ENCODE measurements around the gene TBXAS1. TPM values are rescaled to one million over a fixed set of nuclear protein-coding genes. Genes with fewer than 3 reads are reported as not detected.

The TBXAS1 gene
- total RNA-seq, 2 donors from 2014 or later: 12.0 to 17.0 TPM

- Histone ChIP-seq H3K27ac (peak overlapping the region; percentile 70), H3K4me1 (peaks cover 11% of the 10 kb centered on the region)
- TF ChIP-seq CTCF (IDR thresholded peaks at IDR 0.05): no peak
Observed at GRCh38 chr7:140058517-140058916, 229.5 kb downstream of the TBXAS1 start.

GRCh38 chr7:140059273-140060242 is 230.5 kb downstream of the TBXAS1 start:
- H3K36me3 ChIP-seq: peaks cover 4% of the 10 kb centered on the region
- no peaks in the 10 kb centered on the region for H3K9me3 ChIP-seq
- no peak for TF ChIP-seq CTCF (IDR thresholded peaks at IDR 0.05)
- peak overlapping the region in 1 of 2 donors; percentile 57 for H3K9ac ChIP-seq (ENCODE audit: low read depth in 2 of 2, low read length in 2 of 2)
- H3K4me3 ChIP-seq: no peak overlapping the region
- peak overlapping the region; percentile 70 for H3K27ac ChIP-seq
- H3K27me3 ChIP-seq: no peaks in the 10 kb centered on the region
- intact Hi-C loops (cut with DNase I): loop anchor here (10.0 kb wide), 1 partner anchor 255 kb away; no protein-coding TSS in a partner anchor
- peak; percentile 94 for DNase-seq
- peaks cover 11% of the 10 kb centered on the region for H3K4me1 ChIP-seq

More at GRCh38 chr7:140058517-140058916, 229.5 kb downstream of the TBXAS1 start:
- Histone ChIP-seq H3K27me3 (no peaks in the 10 kb centered on the region), H3K36me3 (peaks cover 4% of the 10 kb centered on the region), H3K4me3 (no peak overlapping the region), H3K9ac (ENCODE audit: low read depth in 2 of 2, low read length in 2 of 2) (no peak overlapping the region), H3K9me3 (no peaks in the 10 kb centered on the region)
- intact Hi-C loops (cut with DNase I): loop anchor here (10.0 kb wide), 1 partner anchor 256 kb away; no protein-coding TSS in a partner anchor
- no peak for DNase-seq

GRCh38 chr7:140060243-140060630 is 231.2 kb downstream of the TBXAS1 start:
- Histone ChIP-seq H3K4me3 (no peak overlapping the region), H3K4me1 (peaks cover 11% of the 10 kb centered on the region), H3K27me3 (no peaks in the 10 kb centered on the region), H3K36me3 (no peaks in the 10 kb centered on the region), H3K9me3 (no peaks in the 10 kb centered on the region), H3K27ac (peak overlapping the region; percentile 70), H3K9ac (ENCODE audit: low read depth in 2 of 2, low read length in 2 of 2) (peak overlapping the region in 1 of 2 donors; percentile 57)
- TF ChIP-seq CTCF (IDR thresholded peaks at IDR 0.05): no peak
- intact Hi-C loops (cut with DNase I): no loop called here
- no peak for DNase-seq

- peak overlapping the region; percentile 69 for H3K4me3 ChIP-seq
- H3K4me1 ChIP-seq: peaks cover 11% of the 10 kb centered on the region
- peak; percentile 53 for DNase-seq
- H3K9ac ChIP-seq (ENCODE audit: low read depth in 2 of 2, low read length in 2 of 2): peak overlapping the region in 1 of 2 donors; percentile 57
- TF ChIP-seq CTCF (IDR thresholded peaks at IDR 0.05): no peak
- H3K27ac ChIP-seq: peak overlapping the region; percentile 89
- no peaks in the 10 kb centered on the region for H3K9me3 ChIP-seq
- H3K27me3 ChIP-seq: no peaks in the 10 kb centered on the region
- intact Hi-C loops (cut with DNase I): no loop called here
- no peaks in the 10 kb centered on the region for H3K36me3 ChIP-seq
Observed at GRCh38 chr7:140060788-140061606, 231.9 kb downstream of the TBXAS1 start.

GRCh38 chr7:140061607-140061930 is 232.5 kb downstream of the TBXAS1 start:
- Histone ChIP-seq H3K9me3 (no peaks in the 10 kb centered on the region), H3K27me3 (no peaks in the 10 kb centered on the region), H3K4me1 (peaks cover 11% of the 10 kb centered on the region), H3K9ac (ENCODE audit: low read depth in 2 of 2, low read length in 2 of 2) (peak overlapping the region in 1 of 2 donors; percentile 81), H3K27ac (peak overlapping the region; percentile 89), H3K36me3 (no peaks in the 10 kb centered on the region), H3K4me3 (peak overlapping the region; percentile 69)
- no peak for TF ChIP-seq CTCF (IDR thresholded peaks at IDR 0.05)
- intact Hi-C loops (cut with DNase I): no loop called here
- no peak for DNase-seq
